Activated T-cell treated with anti-CD3 and anti-CD28 coated beads for 4 hours (primary cell): ENCODE results near the gene FAM168B.

Experiments
- DNase-seq: peaks from one replicate; pipeline ENCODE4 v3.0.0-alpha.2; 2020

FAM168B gene

DNA sequence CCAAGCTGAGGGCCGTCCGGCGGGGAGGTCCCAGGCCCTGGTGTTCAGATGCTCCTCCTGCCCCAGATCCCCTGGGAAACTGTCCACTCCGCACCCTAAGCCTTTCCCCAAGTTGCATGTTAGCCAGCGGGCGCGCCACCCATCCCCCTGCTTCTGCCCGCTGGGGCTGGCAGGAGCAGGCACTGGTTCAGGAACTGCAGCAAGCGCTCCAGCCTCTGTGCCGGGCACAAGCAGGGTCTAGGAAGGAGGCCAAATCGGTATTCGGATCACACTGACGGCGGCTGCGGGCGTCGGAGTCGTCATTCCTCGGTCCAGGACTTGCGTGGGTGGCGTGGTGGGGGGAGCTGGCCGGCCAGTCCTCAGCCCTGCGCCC lies 53.7 kb downstream of the FAM168B start:
- DNase-seq, result no peak

DNA sequence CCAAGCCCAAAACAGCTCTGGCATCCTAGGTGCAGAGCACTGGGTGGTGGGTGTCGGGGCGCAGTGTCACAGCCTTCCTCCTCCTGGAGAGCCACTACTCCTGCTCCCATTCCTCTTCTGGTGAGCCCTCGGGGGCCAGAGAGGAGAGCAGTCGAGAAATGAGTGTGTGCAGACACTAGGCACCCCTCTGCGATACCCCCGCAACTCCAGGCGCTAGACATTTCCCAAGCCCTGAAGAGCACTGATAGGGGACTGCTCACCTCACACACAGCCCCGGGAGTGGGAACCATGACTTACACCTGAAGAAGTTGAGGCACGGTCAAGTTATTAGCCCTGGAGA lies 54.2 kb downstream of the FAM168B start:
- no peak for DNase-seq

DNA sequence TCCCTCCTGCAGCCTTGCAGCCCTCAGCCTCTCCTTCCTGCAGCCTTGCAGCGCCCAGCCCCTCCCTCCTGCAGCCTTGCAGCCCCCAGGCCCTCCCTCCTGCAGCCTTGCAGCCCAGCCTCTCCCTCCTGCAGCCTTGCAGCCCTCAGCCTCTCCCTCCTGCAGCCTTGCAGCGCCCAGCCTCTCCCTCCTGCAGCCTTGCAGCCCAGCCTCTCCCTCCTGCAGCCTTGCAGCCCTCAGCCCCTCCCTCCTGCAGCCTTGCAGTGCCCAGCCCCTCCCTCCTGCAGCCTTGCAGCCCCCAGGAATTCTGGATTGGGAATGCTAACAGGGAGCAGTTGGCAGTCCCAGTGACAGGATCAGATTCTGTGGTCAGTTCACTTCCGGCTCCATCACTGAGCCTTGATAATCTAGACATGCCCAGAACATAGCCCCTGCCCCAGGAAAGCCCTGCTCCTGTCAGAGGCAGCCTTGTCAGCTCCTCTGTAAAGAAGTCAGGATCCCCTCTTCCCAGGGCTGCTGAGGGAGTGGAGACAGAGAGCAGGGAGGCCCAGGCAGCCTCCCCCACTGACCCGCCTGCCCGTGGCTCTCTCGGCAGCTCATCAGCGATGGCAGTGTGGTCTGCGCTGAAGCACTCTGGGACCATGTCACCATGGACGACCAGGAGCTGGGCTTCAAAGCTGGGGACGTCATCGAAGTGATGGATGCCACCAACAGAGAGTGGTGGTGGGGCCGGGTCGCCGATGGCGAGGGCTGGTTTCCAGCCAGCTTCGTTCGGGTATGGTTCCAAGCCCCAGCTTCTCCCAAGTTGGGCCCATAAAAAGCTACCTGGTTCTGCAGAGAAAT lies 54.8 kb downstream of the FAM168B start:
- no peak for DNase-seq

DNA sequence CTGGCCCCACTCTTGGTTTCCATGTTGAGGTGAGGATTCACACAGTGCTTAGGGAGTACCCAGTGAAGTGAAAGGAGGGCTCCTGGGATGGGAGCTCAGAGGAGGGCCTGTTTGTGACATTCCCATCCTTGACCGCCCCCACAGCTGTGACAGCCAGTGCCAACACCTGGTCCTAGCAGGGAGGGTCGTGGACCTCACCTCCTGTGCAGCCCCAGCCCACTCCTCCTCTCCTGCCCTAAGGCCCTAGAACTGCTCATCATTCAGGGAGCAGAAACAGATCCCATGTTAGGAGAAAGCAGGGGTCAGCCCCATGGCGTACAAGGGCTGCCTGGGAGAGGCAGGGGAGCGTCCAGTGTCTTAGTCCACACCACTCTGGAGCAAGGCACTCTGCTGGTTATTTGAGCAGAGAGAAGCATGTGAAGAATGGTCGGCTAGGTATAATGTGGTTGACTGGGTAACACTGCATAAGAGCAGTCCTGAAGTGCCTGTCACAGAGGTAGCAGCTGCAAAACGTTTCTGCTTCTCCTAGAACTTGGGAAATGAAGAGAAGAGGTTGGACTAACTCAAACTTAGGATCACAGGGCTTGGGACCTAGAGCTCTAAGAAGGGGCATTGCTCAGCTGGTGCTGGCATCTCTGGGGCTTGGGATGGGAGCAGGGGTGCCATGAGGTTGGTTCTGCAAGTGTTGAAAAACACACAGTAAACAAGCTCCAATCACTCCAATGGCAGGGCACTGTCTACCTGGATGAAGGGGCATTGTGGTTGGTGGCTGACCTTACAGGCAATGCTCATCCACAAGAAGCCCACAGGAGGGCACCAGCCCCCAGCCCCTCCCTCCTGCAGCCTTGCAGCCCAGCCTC lies 55.6 kb downstream of the FAM168B start:
- no peak for DNase-seq

- no peak for DNase-seq
Observed at GRCh38 chr2:131036696-131037397, 56.4 kb downstream of the FAM168B start.

DNA sequence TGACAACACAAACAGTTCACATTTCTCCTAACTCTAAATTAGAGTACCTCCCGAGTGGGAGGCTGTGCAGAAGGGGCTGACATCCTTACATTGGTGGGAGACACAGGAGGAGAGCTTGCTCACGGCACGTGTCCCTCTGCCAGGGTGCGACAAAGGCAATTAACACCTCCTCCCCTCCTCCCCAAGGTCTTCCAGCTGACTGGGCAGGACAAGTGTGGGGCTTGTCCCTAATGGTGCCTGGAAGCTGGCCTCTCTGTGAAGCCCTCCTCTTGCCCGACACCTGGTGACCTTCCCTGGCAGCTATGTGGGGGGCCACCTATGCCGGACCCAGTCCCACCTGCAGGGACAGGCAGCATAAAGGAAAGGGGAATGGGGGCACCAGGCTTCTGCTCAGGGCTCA lies 57.0 kb downstream of the FAM168B start:
- no peak for DNase-seq

GRCh38 chr2:131035826-131036231 lies 57.4 kb downstream of the FAM168B start:
- no peak for DNase-seq

GRCh38 chr2:131035112-131035825 lies 58.0 kb downstream of the FAM168B start:
- DNase-seq, result no peak

GRCh38 chr2:131034122-131035051 lies 58.9 kb downstream of the FAM168B start:
- no peak for DNase-seq

DNA sequence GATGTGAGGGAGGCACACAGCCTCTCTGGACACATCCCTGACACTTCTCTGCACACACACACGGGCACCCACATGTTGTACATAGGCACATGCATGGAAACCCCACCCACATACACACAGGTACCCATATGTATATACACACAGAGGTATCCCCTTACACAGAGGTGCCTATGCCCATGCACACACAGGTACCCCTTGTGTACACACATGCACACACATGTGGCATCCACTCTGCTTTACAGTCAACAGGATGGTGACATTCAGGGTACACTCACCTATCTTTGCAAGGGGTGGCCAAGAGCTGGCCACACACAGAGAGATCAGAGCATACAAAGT lies 59.5 kb downstream of the FAM168B start:
- no peak for DNase-seq

- no peak for DNase-seq
Observed at GRCh38 chr2:131032393-131032836, 60.8 kb downstream of the FAM168B start.

- DNase-seq, result no peak
Observed at GRCh38 chr2:131031875-131032274, 61.4 kb downstream of the FAM168B start.

- no peak for DNase-seq
Observed at GRCh38 chr2:131031431-131031841, 61.8 kb downstream of the FAM168B start.

GRCh38 chr2:131030478-131030971 lies 62.7 kb downstream of the FAM168B start:
- DNase-seq, result no peak

DNA sequence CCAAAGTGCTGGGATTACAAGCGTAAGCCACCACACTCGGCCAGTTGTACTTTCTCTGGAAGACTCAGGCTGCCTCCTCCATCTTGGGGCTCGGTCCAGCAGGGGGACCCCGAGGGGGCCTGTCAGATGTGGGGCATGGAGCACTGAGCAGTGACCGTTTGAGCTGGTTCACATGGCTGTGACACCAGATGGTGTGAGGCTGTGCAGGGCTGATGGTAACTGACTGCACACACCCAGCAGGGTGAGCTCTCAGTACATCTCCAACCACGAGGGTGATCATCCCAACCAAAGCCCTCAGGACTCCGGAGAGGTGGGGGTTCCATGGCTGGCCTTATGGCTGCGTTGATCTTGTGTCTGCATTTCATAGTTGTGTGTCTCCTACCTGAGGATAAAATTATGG lies 63.4 kb downstream of the FAM168B start:
- no peak for DNase-seq

- DNase-seq, result no peak
Observed at GRCh38 chr2:131027566-131028528, 65.4 kb downstream of the FAM168B start.

DNA sequence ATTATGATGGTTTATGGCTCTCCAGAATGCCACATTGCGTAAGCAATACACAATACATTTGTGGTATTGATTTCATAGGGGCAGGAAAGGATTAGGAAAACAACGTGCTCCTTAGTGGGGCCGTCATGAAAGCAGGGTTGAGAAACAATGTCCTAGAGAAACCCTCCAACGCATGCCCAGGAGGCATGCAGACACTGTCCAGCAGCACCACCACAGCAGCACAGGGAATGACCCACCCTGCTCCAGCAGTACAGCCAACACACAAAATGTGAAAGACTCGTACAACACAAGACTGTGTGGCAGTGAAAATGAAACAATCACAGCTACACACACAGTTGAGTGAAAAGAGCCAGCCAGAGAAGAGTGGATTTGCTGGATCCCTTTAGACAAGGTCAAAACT lies 66.3 kb downstream of the FAM168B start:
- DNase-seq, result no peak

DNA sequence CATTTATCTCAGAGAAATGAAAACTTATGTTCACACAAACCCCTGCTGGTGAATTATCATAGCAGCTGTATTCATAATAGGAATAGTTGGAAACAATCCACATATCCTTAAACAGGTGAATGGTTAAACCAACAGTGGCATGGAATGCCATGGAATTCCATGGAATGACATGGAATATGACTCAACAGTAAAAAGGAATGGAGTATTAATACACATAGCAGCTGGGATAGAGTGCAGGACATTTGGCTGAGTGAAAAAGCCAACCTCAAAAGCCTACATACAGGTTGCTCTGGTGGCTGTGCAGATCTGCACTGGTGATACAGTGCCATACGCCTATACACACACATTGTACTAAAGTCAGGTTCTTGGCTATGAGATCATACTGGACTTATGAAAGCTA lies 69.5 kb downstream of the FAM168B start:
- DNase-seq, result no peak

- no peak for DNase-seq
Observed at GRCh38 chr2:131022731-131023130, 70.5 kb downstream of the FAM168B start.
